Umbilical cord (tissue), 2 donors: Measurements from ENCODE around the gene SULF2. TPM values are rescaled to one million over a fixed set of nuclear protein-coding genes. Genes with fewer than 3 reads are reported as not detected.

ENCODE experiments used
- DNase-seq: peaks from one replicate; pipeline ENCODE4 v3.0.0-alpha.2; 2015; ENCODE audit warnings: low spot score
- total RNA-seq: library from RNA; depleted of rRNA; stranded (reverse); fragments of >200 nt; gene quantifications from one replicate; pipeline ENCODE4 v1.2.3, GENCODE V29; 2014; ENCODE audit warnings: low replicate concordance; ENCODE audit not compliant: insufficient read depth

Gene SULF2
- total RNA-seq, 1 donor from 2014 or later = 69.3 TPM

- DNase-seq = no peak
Observed at GRCh38 chr20:47737923-47738322, 47.4 kb downstream of the SULF2 start.

DNA sequence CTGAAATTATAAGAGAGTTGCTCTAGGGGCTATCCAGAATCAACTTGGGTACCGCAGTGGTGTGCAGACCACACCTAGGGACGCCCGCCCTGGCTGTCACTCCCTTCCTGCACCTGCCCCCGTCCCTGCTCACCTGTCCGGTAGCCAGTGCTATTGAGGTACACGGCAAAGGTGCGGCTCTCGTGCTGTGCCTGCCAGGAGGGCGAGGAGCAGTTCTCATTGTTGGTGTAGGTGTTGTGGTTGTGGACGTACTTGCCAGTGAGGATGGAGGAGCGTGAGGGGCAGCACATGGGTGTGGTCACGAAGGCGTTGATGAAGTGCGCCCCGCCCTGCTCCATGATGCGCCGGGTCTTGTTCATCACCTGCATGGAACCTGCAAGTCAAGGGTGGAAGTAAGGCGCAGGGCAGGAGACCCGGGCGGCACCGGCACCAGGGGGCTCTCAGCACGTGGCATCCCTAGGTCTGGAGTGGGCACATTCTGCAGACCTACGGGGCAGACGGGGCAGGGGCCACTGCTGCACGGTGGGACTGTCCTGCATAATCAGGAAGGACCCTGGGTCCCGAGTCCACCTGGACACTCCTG lies 48.6 kb downstream of the SULF2 start:
- DNase-seq = no peak

DNA sequence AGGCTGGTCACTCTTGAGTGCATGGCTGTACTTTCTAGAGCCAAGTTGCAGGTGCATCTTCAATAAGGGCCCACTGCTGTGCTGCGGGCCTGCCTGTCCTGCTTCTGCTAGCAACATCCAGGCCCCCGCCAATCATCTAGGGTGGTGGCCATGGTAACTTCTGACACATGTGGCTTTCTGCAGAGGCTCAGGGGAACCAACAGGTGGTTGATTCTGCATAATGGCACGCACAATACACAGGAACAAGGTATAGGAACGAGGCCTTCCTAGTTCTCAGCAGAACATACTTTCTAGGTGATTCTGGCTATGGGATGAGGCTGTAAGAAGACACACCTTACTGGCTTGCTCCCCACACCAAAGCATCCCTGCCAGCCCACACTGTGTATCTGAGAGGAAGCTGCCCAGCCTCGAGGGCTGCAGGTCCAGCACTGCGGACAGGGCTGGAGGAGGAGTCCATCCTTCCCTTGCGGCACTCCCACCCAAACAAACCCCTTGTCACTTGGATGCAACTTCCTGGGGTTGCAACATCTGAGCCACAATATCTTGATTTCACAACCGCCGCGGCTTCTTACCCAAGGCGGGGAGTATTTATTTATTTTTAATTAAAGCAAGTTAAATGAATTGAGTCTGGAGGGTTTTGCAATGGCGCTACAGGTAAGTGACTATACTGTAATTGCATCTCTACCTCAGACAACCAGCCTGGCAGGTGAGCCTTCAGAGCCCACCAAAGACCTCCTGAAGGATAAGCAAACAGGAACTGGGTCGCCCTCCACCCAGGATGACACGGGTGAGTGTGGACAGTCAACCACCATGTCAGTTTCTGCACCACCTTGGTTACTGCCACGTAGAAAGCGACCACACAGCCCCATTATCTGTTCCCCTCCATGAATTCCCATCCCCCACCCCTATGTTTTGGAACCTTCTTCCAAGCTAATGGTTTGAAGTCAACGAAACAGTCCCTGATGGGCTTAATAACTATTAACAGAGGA lies 49.6 kb downstream of the SULF2 start:
- no peak for DNase-seq

DNA sequence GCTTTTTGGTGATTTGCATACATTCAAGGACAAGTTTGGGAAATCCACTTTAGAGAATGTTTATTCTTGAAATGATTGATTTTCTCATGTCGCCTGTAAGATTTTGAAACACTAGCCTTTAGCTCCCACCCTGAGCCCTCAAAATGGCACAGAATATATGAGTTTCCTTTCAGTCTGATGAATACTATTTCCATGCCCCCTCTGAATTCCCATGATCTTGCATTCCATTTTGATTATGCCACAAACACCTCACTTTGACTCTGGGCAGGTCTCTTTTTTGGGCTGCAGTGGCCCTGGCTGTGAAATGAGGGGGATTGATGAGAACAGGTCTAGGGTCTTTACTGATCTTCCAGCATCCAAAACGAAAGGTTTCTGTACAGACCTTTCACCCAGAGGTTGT lies 50.4 kb downstream of the SULF2 start:
- DNase-seq = no peak

DNA sequence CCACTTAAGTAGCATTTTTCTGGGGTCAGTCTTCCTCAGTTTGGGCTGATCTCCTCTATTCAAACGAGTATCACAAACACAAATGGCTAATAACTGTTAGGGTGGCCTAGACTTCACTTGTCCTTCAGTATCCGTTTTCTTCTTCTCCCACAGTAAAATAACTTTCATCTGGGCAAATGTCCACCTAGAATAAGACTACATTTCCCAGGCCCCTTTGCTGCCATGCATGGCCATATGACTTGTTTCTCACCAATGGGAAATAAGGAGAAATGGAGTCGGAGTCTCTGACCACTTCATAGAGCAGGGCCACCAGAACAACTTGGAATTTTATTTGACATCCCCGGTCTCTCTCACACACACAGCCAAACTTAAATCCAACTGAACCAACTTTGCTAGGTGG lies 51.4 kb downstream of the SULF2 start:
- DNase-seq = no peak

GRCh38 chr20:47730744-47731143 lies 54.5 kb downstream of the SULF2 start:
- no peak for DNase-seq

- no peak for DNase-seq
Observed at GRCh38 chr20:47729472-47729871, 55.8 kb downstream of the SULF2 start.

GRCh38 chr20:47727909-47728361 lies 57.3 kb downstream of the SULF2 start:
- no peak for DNase-seq

- DNase-seq = no peak
Observed at GRCh38 chr20:47727170-47727880, 58.0 kb downstream of the SULF2 start.

GRCh38 chr20:47726632-47727031 lies 58.6 kb downstream of the SULF2 start:
- DNase-seq = no peak

DNA sequence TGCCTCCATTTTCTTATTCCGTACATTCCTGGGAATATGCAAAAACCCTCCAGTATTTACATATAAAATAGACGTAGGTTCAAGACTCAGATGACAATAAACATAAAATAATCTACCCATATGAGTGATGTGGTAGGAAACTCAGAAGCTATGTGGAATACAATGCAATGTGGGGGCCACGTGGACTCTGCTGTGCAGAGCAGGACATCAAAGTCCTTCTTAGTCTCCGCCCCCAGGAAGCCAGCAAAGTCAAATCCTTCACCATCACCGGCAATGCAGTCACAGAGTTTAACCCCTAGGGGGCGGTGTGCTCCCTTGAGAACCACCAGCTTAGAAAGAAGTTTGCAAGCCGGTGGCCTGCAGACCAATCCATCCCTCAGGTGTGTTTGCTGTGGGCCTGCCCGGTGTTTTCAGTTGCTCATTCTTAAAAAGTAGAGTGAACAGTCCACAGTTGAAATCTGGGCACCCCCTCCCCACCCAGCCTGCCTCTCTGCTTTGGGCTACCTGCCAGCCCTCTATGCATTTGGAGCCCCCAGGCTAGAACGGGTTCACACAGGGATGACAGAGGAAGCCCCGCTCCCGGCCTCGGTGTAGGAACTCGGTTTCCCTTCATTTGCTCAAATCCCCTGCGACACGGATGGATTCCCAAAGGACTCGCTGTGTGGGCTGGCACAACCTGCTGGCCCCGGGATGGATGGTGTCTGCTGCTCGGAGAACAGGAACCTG lies 59.9 kb downstream of the SULF2 start:
- DNase-seq = peak; percentile 92

GRCh38 chr20:47724910-47725247 lies 60.4 kb downstream of the SULF2 start:
- no peak for DNase-seq

- no peak for DNase-seq
Observed at GRCh38 chr20:47724396-47724795, 60.9 kb downstream of the SULF2 start.

DNA sequence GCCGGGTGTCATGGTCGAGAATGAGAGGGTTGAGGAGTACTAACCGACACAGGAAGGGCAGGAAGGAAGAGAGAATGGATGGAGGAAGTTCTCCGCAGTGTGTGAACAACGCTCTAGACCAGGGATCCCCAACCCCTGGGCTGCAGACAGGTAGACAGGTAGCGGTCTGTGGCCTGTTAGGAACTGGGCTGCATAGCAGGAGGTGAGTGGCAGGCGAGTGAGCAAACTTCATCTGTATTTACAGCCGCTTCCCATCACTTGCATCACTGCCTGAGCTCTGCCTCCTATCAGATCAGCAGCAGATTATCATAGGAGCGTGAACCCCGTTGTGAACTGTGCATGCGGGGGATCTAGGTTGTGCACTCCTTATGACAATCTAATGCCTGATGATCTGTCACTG lies 62.0 kb downstream of the SULF2 start:
- no peak for DNase-seq

GRCh38 chr20:47720636-47721427 lies 64.4 kb downstream of the SULF2 start:
- peak; percentile 95 for DNase-seq

DNA sequence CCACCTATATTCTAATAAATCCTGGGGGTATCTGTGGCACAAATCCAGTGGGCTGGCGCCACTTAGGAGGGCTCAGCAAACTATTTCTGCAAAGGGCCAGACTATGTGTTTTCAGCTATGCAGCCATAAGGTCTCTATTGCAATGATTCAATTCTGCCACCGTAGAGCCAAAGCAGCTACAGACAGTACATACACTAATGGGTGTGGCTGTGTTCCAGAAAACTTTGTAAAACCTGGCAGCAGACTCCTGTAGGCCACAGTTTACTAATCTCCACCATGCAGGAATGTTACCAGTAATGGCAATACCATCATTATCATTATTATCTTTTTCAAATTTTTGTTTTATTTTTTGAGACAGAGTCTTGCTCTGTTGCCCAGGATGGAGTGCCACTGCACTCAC lies 65.7 kb downstream of the SULF2 start:
- DNase-seq = peak; percentile 68

- no peak for DNase-seq
Observed at GRCh38 chr20:47719211-47719610, 66.1 kb downstream of the SULF2 start.

- no peak for DNase-seq
Observed at GRCh38 chr20:47718398-47718797, 66.9 kb downstream of the SULF2 start.

- no peak for DNase-seq
Observed at GRCh38 chr20:47717421-47717820, 67.9 kb downstream of the SULF2 start.

- DNase-seq = no peak
Observed at GRCh38 chr20:47713878-47714450, 71.3 kb downstream of the SULF2 start.

DNA sequence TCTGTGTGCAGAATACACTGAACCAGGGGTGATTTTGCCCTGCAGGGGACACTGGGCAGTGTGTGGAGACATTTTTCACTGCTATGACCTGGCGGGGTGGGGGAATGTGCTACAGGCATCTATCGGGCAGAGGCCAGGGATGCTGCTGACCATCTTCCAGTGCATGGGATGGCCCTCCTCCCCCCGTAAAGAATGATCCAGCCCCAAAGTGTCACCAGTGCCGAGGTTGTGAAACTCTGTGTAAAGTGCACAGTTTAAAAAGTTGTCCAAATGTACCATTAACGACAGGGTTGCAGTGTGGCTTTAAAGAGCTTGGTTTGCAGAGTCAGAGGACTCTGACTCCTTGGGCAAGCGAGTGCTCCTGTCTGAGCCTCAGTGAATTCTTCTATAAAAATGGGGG lies 72.1 kb downstream of the SULF2 start:
- no peak for DNase-seq
